Effector CD8-positive, alpha-beta T cell (primary cell): ENCODE measurements around the gene ATP5PO.
A peak's percentile ranks its signal among the peaks of the same experiment; 100 is the strongest.

ENCODE experiments used
- DNase-seq: peaks from one replicate; lab custom pipeline; 2025; lab: John Stamatoyannopoulos, UW

Gene ATP5PO

GRCh38 chr21:33899199-33899598, 16.4 kb downstream of the ATP5PO start:
- DNase-seq: no peak

GRCh38 chr21:33898586-33898985, 17.0 kb downstream of the ATP5PO start:
- DNase-seq: no peak

- DNase-seq: no peak
Measured at GRCh38 chr21:33897739-33898138, 17.9 kb downstream of the ATP5PO start.

- no peak for DNase-seq
Measured at GRCh38 chr21:33897098-33897497, 18.5 kb downstream of the ATP5PO start.

- no peak for DNase-seq
Measured at GRCh38 chr21:33896691-33897090, 18.9 kb downstream of the ATP5PO start.

- DNase-seq: no peak
Measured at GRCh38 chr21:33895356-33895755, 20.2 kb downstream of the ATP5PO start.

- DNase-seq: peak; percentile 41
Measured at GRCh38 chr21:33894736-33895288, 20.8 kb downstream of the ATP5PO start.

- no peak for DNase-seq
Measured at GRCh38 chr21:33893917-33894316, 21.7 kb downstream of the ATP5PO start.

GRCh38 chr21:33892853-33893252, 22.8 kb downstream of the ATP5PO start:
- no peak for DNase-seq

GRCh38 chr21:33890187-33890586, 25.4 kb downstream of the ATP5PO start:
- no peak for DNase-seq

- no peak for DNase-seq
Measured at GRCh38 chr21:33886321-33886720, 29.3 kb downstream of the ATP5PO start.

- DNase-seq: no peak
Measured at GRCh38 chr21:33885172-33885514, 30.5 kb downstream of the ATP5PO start.

GRCh38 chr21:33884376-33885171, 31.0 kb downstream of the ATP5PO start:
- no peak for DNase-seq

- no peak for DNase-seq
Measured at GRCh38 chr21:33883118-33883517, 32.5 kb downstream of the ATP5PO start.

- DNase-seq: no peak
Measured at GRCh38 chr21:33881689-33882440, 33.7 kb downstream of the ATP5PO start.

GRCh38 chr21:33880626-33881025, 35.0 kb downstream of the ATP5PO start:
- no peak for DNase-seq

- no peak for DNase-seq
Measured at GRCh38 chr21:33878824-33879223, 36.8 kb downstream of the ATP5PO start.

- no peak for DNase-seq
Measured at GRCh38 chr21:33875026-33875695, 40.4 kb downstream of the ATP5PO start.

GRCh38 chr21:33874161-33874560, 41.4 kb downstream of the ATP5PO start:
- no peak for DNase-seq

GRCh38 chr21:33872881-33873515, 42.6 kb downstream of the ATP5PO start:
- no peak for DNase-seq

- DNase-seq: no peak
Measured at GRCh38 chr21:33871171-33871570, 44.4 kb downstream of the ATP5PO start.

GRCh38 chr21:33870768-33871167, 44.8 kb downstream of the ATP5PO start:
- no peak for DNase-seq
